Body of pancreas (tissue), 4 donors: ENCODE data around the gene MAB21L4. TPM values are rescaled to one million over a fixed set of nuclear protein-coding genes. Genes with fewer than 3 reads are reported as not detected.

Experiments used
- ATAC-seq: fragments of 150-250 bp; one replicate; pipeline ENCODE4 v1.9.1; 2016
- DNase-seq, 4 donors: peaks; one replicate each; pipeline ENCODE4 v3.0.0-alpha.2; 2019
- H3K27ac ChIP-seq, 4 donors: fragments of 200-600 bp; sonication (generic); 1 replicate in 3 of 4; 2 replicates in 1 of 4; pipeline versions ENCODE4 v1.5.1 to v1.6.1; 2016 to 2019; ENCODE audit warnings: mild to moderate bottlenecking in 1 of 4, mixed read lengths in 1 of 4, moderate library complexity in 1 of 4
- H3K27me3 ChIP-seq, 2 donors: fragments of 200-600 bp; sonication (generic); one replicate each; pipeline ENCODE4 v1.6.0; 2016; ENCODE audit warnings: mild to moderate bottlenecking in 1 of 2
- H3K36me3 ChIP-seq, 2 donors: fragments of 200-600 bp; sonication (generic); replicated peaks in 1 of 2; 2 replicates each; pipeline ENCODE4 v1.5.1; 2016; ENCODE audit warnings: low read depth in 2 of 2; ENCODE audit not compliant: insufficient read depth in 1 of 2
- H3K4me1 ChIP-seq: fragments of 200-600 bp; sonication (generic); one replicate; pipeline ENCODE4 v1.6.0; 2016
- H3K4me3 ChIP-seq, 2 donors: fragments of 200-600 bp; sonication (generic); 1 replicate in 1 of 2; 2 replicates in 1 of 2; pipeline ENCODE4 v1.5.1; 2016 to 2019
- H3K9me3 ChIP-seq, 3 donors: fragments of 200-600 bp; sonication (generic); 1 replicate in 2 of 3; 2 replicates in 1 of 3; pipeline ENCODE4 v1.5.1; 2016
- CTCF ChIP-seq, 7 experiments: fragments of 450-650 bp in 4 of 7; fragments of 200-600 bp in 3 of 7; sonication (generic) in 3 of 7; IDR thresholded peaks; one replicate each; pipeline ENCODE4 v1.5.1; 2016 to 2019; ENCODE audit warnings: antibody characterized with exemption in 7 of 7
- POLR2A ChIP-seq, 3 donors: fragments of 450-650 bp; IDR thresholded peaks; one replicate each; pipeline ENCODE4 v1.6.1; 2016; ENCODE audit warnings: antibody characterized with exemption in 3 of 3, mild to moderate bottlenecking in 2 of 3
- WGBS, 2 donors: methylation state at CpG; one replicate each; pipeline ENCODE4 v1.1.5; 2017; 5-methylcytosine and 5-hydroxymethylcytosine counted together
- intact Hi-C: fragments of 100-400 bp; cut with DNase I; formaldehyde crosslinking; loops from one replicate; pipeline ENCODE4 v1.15.1; 2023
- total RNA-seq, 2 donors: library from RNA; depleted of rRNA; stranded (reverse); fragments of >200 nt; gene quantifications; one replicate each; pipeline ENCODE4 v1.1.0, GENCODE V29; 2016

MAB21L4 gene
- total RNA-seq, 2 donors from 2014 or later: 0.26 TPM; not detected in 1

GRCh38 chr2:240901986-240902614 is 6.1 kb upstream of the MAB21L4 start:
- Histone ChIP-seq H3K4me1 (peaks cover 10% of the 10 kb centered on the region), H3K4me3 (no peak overlapping the region), H3K9me3 (no peaks in the 10 kb centered on the region), H3K27me3 (no peaks in the 10 kb centered on the region), H3K36me3 (no peaks in the 10 kb centered on the region), H3K27ac (no peak overlapping the region)
- no peak for TF ChIP-seq CTCF (IDR thresholded peaks at IDR 0.05)
- TF ChIP-seq POLR2A (IDR thresholded peaks at IDR 0.05): no peak
- ATAC-seq (no peak), DNase-seq (no peak)
- intact Hi-C loops: no loop called here
- 73 to 80% methylated on average over 4 to 14 of the region's 14 CpGs for WGBS, 2 donors

DNA sequence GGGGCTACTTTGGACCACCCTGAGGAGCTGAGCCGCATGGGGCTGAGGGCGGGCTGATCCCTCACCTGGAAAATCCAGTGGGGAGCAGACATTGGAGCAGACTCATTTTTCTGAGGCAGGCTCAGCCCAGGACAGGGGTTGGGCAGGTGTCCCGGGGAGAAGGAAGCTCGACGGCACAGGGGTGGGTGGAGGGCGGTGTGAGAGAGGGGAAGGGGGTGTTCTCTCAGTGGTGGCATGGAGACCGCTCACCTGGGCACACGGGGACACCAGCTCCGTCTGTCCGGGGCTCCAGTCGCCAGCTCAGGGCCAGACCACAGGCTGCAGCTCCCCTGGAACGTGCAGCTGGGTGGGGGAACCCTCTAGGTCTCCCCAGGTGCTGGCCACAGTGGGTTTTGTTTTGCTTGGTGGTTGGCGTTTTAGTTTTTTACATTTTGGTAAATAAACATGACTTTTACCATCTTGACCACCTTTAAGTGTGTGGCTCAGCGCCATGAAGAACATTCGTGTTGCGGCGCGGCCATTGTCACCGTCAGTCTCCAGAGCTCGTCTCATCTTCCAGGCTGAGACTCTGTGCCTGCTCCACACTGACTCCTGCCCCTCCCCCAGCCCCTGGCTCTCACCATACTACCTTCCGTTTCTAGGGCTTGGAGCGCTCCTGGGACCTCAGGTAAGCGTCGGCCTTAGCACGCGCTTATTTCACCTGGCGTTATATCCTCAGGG is 4.3 kb upstream of the MAB21L4 start:
- no peak for DNase-seq
- no peak overlapping the region for H3K27ac ChIP-seq
- peaks cover 19% of the 10 kb centered on the region for H3K4me1 ChIP-seq
- no peaks in the 10 kb centered on the region for H3K9me3 ChIP-seq
- no peak for ATAC-seq
- H3K4me3 ChIP-seq: no peak overlapping the region
- TF ChIP-seq CTCF (IDR thresholded peaks at IDR 0.05): no peak
- no peak for TF ChIP-seq POLR2A (IDR thresholded peaks at IDR 0.05)
- H3K36me3 ChIP-seq: no peaks in the 10 kb centered on the region
- no peaks in the 10 kb centered on the region for H3K27me3 ChIP-seq
- intact Hi-C loops: no loop called here
- 87 to 91% methylated on average over 26 to 27 of the region's 27 CpGs for WGBS, 2 donors

GRCh38 chr2:240899468-240899865 is 3.5 kb upstream of the MAB21L4 start:
- H3K27ac ChIP-seq: no peak overlapping the region
- H3K27me3 ChIP-seq: no peaks in the 10 kb centered on the region
- TF ChIP-seq CTCF (IDR thresholded peaks at IDR 0.05) (no peak), POLR2A (IDR thresholded peaks at IDR 0.05) (no peak)
- H3K9me3 ChIP-seq: no peaks in the 10 kb centered on the region
- intact Hi-C loops: no loop called here
- 83 to 90% methylated on average over 11 to 19 of the region's 19 CpGs for WGBS, 2 donors
- no peak overlapping the region for H3K4me3 ChIP-seq
- DNase-seq (no peak), ATAC-seq (no peak)
- peaks cover 15% of the 10 kb centered on the region for H3K4me1 ChIP-seq
- no peaks in the 10 kb centered on the region for H3K36me3 ChIP-seq

GRCh38 chr2:240898731-240899467 is 2.9 kb upstream of the MAB21L4 start:
- H3K36me3 ChIP-seq: no peaks in the 10 kb centered on the region
- no peak overlapping the region for H3K4me3 ChIP-seq
- DNase-seq: no peak
- H3K27ac ChIP-seq: peak overlapping the region in 1 of 4 donors; percentile 12
- intact Hi-C loops: no loop called here
- no peak for TF ChIP-seq POLR2A (IDR thresholded peaks at IDR 0.05)
- TF ChIP-seq CTCF (IDR thresholded peaks at IDR 0.05): no peak
- no peaks in the 10 kb centered on the region for H3K27me3 ChIP-seq
- H3K4me1 ChIP-seq: peaks cover 15% of the 10 kb centered on the region
- WGBS, 2 donors: 80 to 82% methylated on average over 15 to 23 of the region's 23 CpGs
- ATAC-seq: no peak
- no peaks in the 10 kb centered on the region for H3K9me3 ChIP-seq
